Mammary epithelial cell (primary cell): ENCODE data around the gene SLC16A13.

ENCODE experiments used
- CTCF ChIP-seq, 2 donors: IDR thresholded peaks in 1 of 2; conservative IDR thresholded peaks in 1 of 2; 2 replicates each; pipeline ENCODE4 v1.5.1; 2011 to 2012; ENCODE audit warnings: inconsistent platforms in 2 of 2, low read length in 2 of 2, mild to moderate bottlenecking in 2 of 2, control low read depth in 1 of 2, low read depth in 1 of 2; ENCODE audit not compliant: insufficient read depth in 1 of 2; ENCODE audit errors: extremely low read depth in 1 of 2
- EZH2 ChIP-seq: IDR thresholded peaks from 2 replicates; pipeline ENCODE4 v1.6.1; 2012; ENCODE audit warnings: low read length, inconsistent platforms, borderline replicate concordance

DNA sequence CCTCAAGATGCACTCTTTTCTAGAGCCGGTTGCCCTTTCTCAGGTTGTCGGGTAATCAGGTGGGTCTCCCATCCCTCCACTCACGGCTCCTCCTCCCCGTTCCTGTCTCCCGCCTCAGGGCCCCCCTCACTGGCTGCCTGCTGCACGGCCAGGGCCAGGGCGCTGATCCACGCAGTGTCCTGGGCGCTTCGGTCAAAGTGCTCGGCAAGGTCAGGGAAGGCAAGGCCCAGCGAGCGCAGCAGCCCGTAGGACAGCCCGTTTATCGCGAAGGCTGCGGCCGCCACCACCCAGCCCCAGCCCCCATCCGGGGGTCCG is 7.3 kb downstream of the SLC16A13 start:
- no peak for TF ChIP-seq CTCF (conservative IDR thresholded peaks at IDR 0.05 in 1 of 2, IDR thresholded peaks at IDR 0.05 in 1 of 2; ENCODE audit: extremely low read depth in 1 of 2, insufficient read depth in 1 of 2, low read depth in 1 of 2, low read length in 2 of 2)
- no peak for TF ChIP-seq EZH2
